GM12878 (cell line): ENCODE data around the gene RARRES1. TPM values are rescaled to one million over a fixed set of nuclear protein-coding genes. Genes with fewer than 3 reads are reported as not detected.
A peak's percentile ranks its signal among the peaks of the same experiment; 100 is the strongest.

ENCODE experiments used
- ATAC-seq: fragments of 200-7000 bp; cut with Tn5 transposase; 3 replicates; pipeline ENCODE4 v1.9.1; 2020; ENCODE audit warnings: mild to moderate bottlenecking, moderate library complexity
- BruUV-seq: library from RNA; stranded (reverse); fragments of 400-500 nt; replicated peaks from 2 replicates; lab custom pipeline; 2021; lab: Mats Ljungman, UMichigan
- CTCF ChIA-PET: fragments of 300-600 bp; sonication (Branson Sonifier 250); formaldehyde crosslinking; extraction: SDS; loops from one replicate; lab custom pipeline; 2021; ENCODE audit warnings: inconsistent platforms; lab: Yijun Ruan, JAX
- POLR2A ChIA-PET: fragments of 350-600 bp; formaldehyde crosslinking; extraction: SDS; loops from one replicate; lab custom pipeline; 2021; ENCODE audit warnings: inconsistent platforms; lab: Charles Lee
- RAD21 ChIA-PET: fragments of 300-600 bp; sonication (Branson Sonifier 250); formaldehyde crosslinking; loops from one replicate; lab custom pipeline; 2023; ENCODE audit warnings: antibody characterized with exemption; ENCODE audit not compliant: unreplicated experiment; lab: Charles Lee
- SMC1A ChIA-PET: fragments of 300-600 bp; sonication (Branson Sonifier 250); formaldehyde crosslinking; loops from one replicate; lab custom pipeline; 2023; ENCODE audit not compliant: unreplicated experiment, uncharacterized antibody; lab: Charles Lee
- DNase-seq: peaks from one replicate; pipeline ENCODE4 v3.0.0-alpha.2; 2011; ENCODE audit warnings: low read depth, low spot score
- FAIRE-seq: peaks from 3 replicates; lab custom pipeline; 2011; peaks lifted over from hg19 to GRCh38; lab: Jason Lieb, UNC
- H2AFZ ChIP-seq: 2 replicates; pipeline ENCODE4 v1.6.0; 2011; ENCODE audit warnings: low read depth, low read length, control low read depth; ENCODE audit not compliant: control insufficient read depth
- H3K27ac ChIP-seq: 2 replicates; pipeline ENCODE4 v1.5.1; 2011; ENCODE audit warnings: control low read depth; ENCODE audit not compliant: control insufficient read depth, insufficient read depth
- H3K27me3 ChIP-seq, 2 experiments: replicated peaks in 1 of 2; 2 replicates each; pipeline versions ENCODE4 v1.6.0 to v1.6.1; 2011; ENCODE audit warnings: low read length in 1 of 2; ENCODE audit not compliant: control insufficient read depth in 2 of 2, insufficient read depth in 2 of 2
- H3K36me3 ChIP-seq, 2 experiments: 2 replicates each; pipeline ENCODE4 v1.5.1; 2011; ENCODE audit warnings: low read length in 1 of 2; ENCODE audit not compliant: control insufficient read depth in 2 of 2, insufficient read depth in 2 of 2
- H3K4me1 ChIP-seq: 2 replicates; pipeline ENCODE4 v1.6.1; 2011; ENCODE audit warnings: mild to moderate bottlenecking, low read length, moderate library complexity, mixed read lengths; ENCODE audit not compliant: control insufficient read depth, insufficient read depth
- H3K4me2 ChIP-seq: 2 replicates; pipeline ENCODE4 v1.6.0; 2011; ENCODE audit warnings: control low read depth; ENCODE audit not compliant: control insufficient read depth, insufficient read depth
- H3K4me3 ChIP-seq: fragments of 200-600 bp; sonication (generic); 2 replicates; pipeline ENCODE4 v1.5.1; 2016
- H3K79me2 ChIP-seq: 2 replicates; pipeline ENCODE4 v1.6.0; 2011; ENCODE audit warnings: low read length; ENCODE audit not compliant: control insufficient read depth, insufficient read depth
- H3K9ac ChIP-seq: 2 replicates; pipeline ENCODE4 v1.8.0; 2011; ENCODE audit warnings: low read length, control low read depth, mixed read lengths; ENCODE audit not compliant: control insufficient read depth, insufficient read depth
- H3K9me3 ChIP-seq: replicated peaks from 3 replicates; pipeline ENCODE4 v1.5.1; 2011; ENCODE audit warnings: mild to moderate bottlenecking, low read length; ENCODE audit not compliant: control insufficient read depth, insufficient read depth
- H4K20me1 ChIP-seq: 2 replicates; pipeline ENCODE4 v1.6.0; 2011; ENCODE audit not compliant: control insufficient read depth, insufficient read depth
- ESRRA ChIP-seq: IDR thresholded peaks from 2 replicates; pipeline ENCODE4 v1.6.1; 2012; ENCODE audit warnings: mild to moderate bottlenecking, low read length, improper control_type of control experiment
- ETV6 ChIP-seq, 2 experiments: fragments of 450-650 bp in 1 of 2; IDR thresholded peaks in 1 of 2; conservative IDR thresholded peaks in 1 of 2; 2 replicates each; pipeline ENCODE4 v1.6.1; 2014; ENCODE audit warnings: antibody characterized with exemption in 1 of 2, borderline replicate concordance in 1 of 2, low read depth in 1 of 2, mild to moderate bottlenecking in 1 of 2, moderate library complexity in 1 of 2
- HCFC1 ChIP-seq: fragments of 150-350 bp; IDR thresholded peaks from 2 replicates; pipeline ENCODE4 v1.6.1; 2014; ENCODE audit warnings: low read length
- PAX5 ChIP-seq: IDR thresholded peaks from 2 replicates; pipeline ENCODE4 v1.6.1; 2011; ENCODE audit warnings: low read depth, low read length, borderline replicate concordance
- PML ChIP-seq: IDR thresholded peaks from 2 replicates; pipeline ENCODE4 v1.6.1; 2012; ENCODE audit warnings: low read length, inconsistent platforms
- POLR2AphosphoS5 ChIP-seq: IDR thresholded peaks from 2 replicates; pipeline ENCODE4 v1.6.1; 2011; ENCODE audit warnings: mild to moderate bottlenecking, low read length, inconsistent platforms
- REST ChIP-seq: IDR thresholded peaks from 2 replicates; pipeline ENCODE4 v1.6.1; 2012; ENCODE audit warnings: mild to moderate bottlenecking, low read depth, low read length
- TCF3 ChIP-seq: IDR thresholded peaks from 2 replicates; pipeline ENCODE4 v1.6.1; 2012; ENCODE audit warnings: low read depth, mild to moderate bottlenecking, low read length, borderline replicate concordance; ENCODE audit not compliant: insufficient read depth
- YY1 ChIP-seq: IDR thresholded peaks from 2 replicates; pipeline ENCODE4 v1.6.1; 2011; ENCODE audit warnings: low read depth, mild to moderate bottlenecking, low read length
- ZNF217 ChIP-seq: fragments of 450-650 bp; IDR thresholded peaks from 2 replicates; pipeline ENCODE4 v1.6.1; 2017; ENCODE audit warnings: antibody characterized with exemption, mild to moderate bottlenecking
- WGBS: methylation state at CpG from one replicate; pipeline ENCODE4 v1.1.6; 2016; ENCODE audit warnings: low lambda C conversion rate; ENCODE audit not compliant: insufficient replicate concordance, insufficient coverage; ENCODE audit errors: missing lambda C conversion rate; 5-methylcytosine and 5-hydroxymethylcytosine counted together
- in situ Hi-C: fragments of 300-500 bp; cut with MboI; formaldehyde crosslinking; loops from 9 replicates; pipeline ENCODE4 v1.14.3; 2018; ENCODE audit warnings: mixed read lengths
- intact Hi-C: fragments of 100-400 bp; cut with micrococcal nuclease; formaldehyde crosslinking; loops from one replicate; pipeline ENCODE4 v1.14.2; 2022; ENCODE audit not compliant: unreplicated experiment
- polyA plus RNA-seq, 11 experiments: library from polyadenylated mRNA; depleted of rRNA in 4 of 11; unstranded in 6 of 11; stranded (reverse) in 5 of 11; fragments of >200 nt; fragmentation: Nextera tagmentation in 4 of 11; fragmentation: Illumina TruSeq in 1 of 11; extraction: Ambion mirVana in 4 of 11; extraction: Trizol in 1 of 11; gene quantifications; 1 replicate in 1 of 11; 2 replicates in 10 of 11; pipeline versions ENCODE4 v1.2.1 to v1.2.3, GENCODE V29; 2011 to 2016; ENCODE audit warnings: inconsistent platforms in 2 of 11, missing spikeins in 2 of 11, low read depth in 1 of 11
- total RNA-seq, 4 experiments: library from RNA; depleted of rRNA in 3 of 4; stranded (reverse); fragments of >200 nt in 3 of 4; fragmentation: Illumina TruSeq in 1 of 4; extraction: Trizol in 1 of 4; gene quantifications; 2 replicates each; pipeline versions ENCODE4 v1.2.1 to v1.2.3, GENCODE V29; 2013 to 2021
- TF ChIP-seq, protein P1 (sequence below): fragments of 450-650 bp; IDR thresholded peaks from 2 replicates; pipeline ENCODE4 v1.6.1; 2017; ENCODE audit warnings: mild to moderate bottlenecking, moderate library complexity
- TF ChIP-seq, protein P2 (sequence below): IDR thresholded peaks from 2 replicates; pipeline ENCODE4 v1.6.1; 2012; ENCODE audit warnings: low read depth, low read length, improper control_type of control experiment

RARRES1 gene
- total and polyA plus RNA-seq, 10 of the 15 experiments (the other 5 are each of a cell fraction or from before 2014, with no cell fraction given) = 0.02 to 0.83 (median 0.63) TPM; not detected in 7

- TF ChIP-seq, protein P1, sequence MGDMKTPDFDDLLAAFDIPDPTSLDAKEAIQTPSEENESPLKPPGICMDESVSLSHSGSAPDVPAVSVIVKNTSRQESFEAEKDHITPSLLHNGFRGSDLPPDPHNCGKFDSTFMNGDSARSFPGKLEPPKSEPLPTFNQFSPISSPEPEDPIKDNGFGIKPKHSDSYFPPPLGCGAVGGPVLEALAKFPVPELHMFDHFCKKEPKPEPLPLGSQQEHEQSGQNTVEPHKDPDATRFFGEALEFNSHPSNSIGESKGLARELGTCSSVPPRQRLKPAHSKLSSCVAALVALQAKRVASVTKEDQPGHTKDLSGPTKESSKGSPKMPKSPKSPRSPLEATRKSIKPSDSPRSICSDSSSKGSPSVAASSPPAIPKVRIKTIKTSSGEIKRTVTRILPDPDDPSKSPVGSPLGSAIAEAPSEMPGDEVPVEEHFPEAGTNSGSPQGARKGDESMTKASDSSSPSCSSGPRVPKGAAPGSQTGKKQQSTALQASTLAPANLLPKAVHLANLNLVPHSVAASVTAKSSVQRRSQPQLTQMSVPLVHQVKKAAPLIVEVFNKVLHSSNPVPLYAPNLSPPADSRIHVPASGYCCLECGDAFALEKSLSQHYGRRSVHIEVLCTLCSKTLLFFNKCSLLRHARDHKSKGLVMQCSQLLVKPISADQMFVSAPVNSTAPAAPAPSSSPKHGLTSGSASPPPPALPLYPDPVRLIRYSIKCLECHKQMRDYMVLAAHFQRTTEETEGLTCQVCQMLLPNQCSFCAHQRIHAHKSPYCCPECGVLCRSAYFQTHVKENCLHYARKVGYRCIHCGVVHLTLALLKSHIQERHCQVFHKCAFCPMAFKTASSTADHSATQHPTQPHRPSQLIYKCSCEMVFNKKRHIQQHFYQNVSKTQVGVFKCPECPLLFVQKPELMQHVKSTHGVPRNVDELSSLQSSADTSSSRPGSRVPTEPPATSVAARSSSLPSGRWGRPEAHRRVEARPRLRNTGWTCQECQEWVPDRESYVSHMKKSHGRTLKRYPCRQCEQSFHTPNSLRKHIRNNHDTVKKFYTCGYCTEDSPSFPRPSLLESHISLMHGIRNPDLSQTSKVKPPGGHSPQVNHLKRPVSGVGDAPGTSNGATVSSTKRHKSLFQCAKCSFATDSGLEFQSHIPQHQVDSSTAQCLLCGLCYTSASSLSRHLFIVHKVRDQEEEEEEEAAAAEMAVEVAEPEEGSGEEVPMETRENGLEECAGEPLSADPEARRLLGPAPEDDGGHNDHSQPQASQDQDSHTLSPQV = no peak
- TF ChIP-seq, all 136 proteins: peak for 0
These were observed 71.5 kb downstream of the RARRES1 start (continued) for GRCh38 chr3:158660711-158661110.

- no peak overlapping the region for H2AFZ ChIP-seq
- H3K79me2 ChIP-seq = no peaks in the 10 kb centered on the region
- H3K27ac ChIP-seq = no peak overlapping the region
- CTCF ChIA-PET = interaction anchor here (0.7 to 4.1 kb wide), 26 partner anchors 8 to 601 kb away, joined by 3 to 78 read pairs (median 5); partner anchors contain the start of genes GFM1, LXN and MFSD1
- intact Hi-C loops = loop anchor here (1.0 kb wide), 1 partner anchor 132 kb away; no protein-coding TSS in a partner anchor
- SMC1A ChIA-PET = interaction anchor here (0.7 to 2.3 kb wide), 15 partner anchors 9 to 188 kb away, joined by 3 to 16 read pairs (median 4); partner anchors contain the start of gene GFM1
- DNase-seq (no peak), FAIRE-seq (peak; percentile 18), ATAC-seq (peak; percentile 88)
- H3K4me3 ChIP-seq = no peak overlapping the region
- H3K36me3 ChIP-seq = peaks cover 1 to 24% of the 10 kb centered on the region in 2 experiments
- H3K9ac ChIP-seq = no peak overlapping the region
- BruUV-seq = no TSS peak
- WGBS = 57% methylated on average over 7 of the region's 7 CpGs
- H3K27me3 ChIP-seq = no peaks in the 10 kb centered on the region
- H3K4me2 ChIP-seq = no peak overlapping the region
- no peaks in the 10 kb centered on the region for H3K9me3 ChIP-seq
- no peaks in the 10 kb centered on the region for H4K20me1 ChIP-seq
- no peaks in the 10 kb centered on the region for H3K4me1 ChIP-seq
- RAD21 ChIA-PET = interaction anchor here (0.8 to 2.3 kb wide), 5 partner anchors 15 to 132 kb away, joined by 3 to 19 read pairs (median 4); partner anchors contain the start of gene GFM1
- in situ Hi-C loops = no loop called here
- POLR2A ChIA-PET = interaction anchor here (1.1 kb wide), 2 partner anchors 10 to 13 kb away, joined by 3 read pairs; partner anchors contain the start of gene LXN
- TF ChIP-seq PAX5 (no peak), ESRRA (no peak), TCF3 (no peak), ZNF217 (no peak), POLR2AphosphoS5 (no peak), YY1 (peak; percentile 22; the same call in 1 of the 2 replicates), HCFC1 (no peak), ETV6 (conservative IDR thresholded peaks at IDR 0.05 in 1 of 2, IDR thresholded peaks at IDR 0.05 in 1 of 2; ENCODE audit: borderline replicate concordance in 1 of 2, low read depth in 1 of 2) (no peak), PML (no peak), REST (no peak)
- TF ChIP-seq, protein P2, sequence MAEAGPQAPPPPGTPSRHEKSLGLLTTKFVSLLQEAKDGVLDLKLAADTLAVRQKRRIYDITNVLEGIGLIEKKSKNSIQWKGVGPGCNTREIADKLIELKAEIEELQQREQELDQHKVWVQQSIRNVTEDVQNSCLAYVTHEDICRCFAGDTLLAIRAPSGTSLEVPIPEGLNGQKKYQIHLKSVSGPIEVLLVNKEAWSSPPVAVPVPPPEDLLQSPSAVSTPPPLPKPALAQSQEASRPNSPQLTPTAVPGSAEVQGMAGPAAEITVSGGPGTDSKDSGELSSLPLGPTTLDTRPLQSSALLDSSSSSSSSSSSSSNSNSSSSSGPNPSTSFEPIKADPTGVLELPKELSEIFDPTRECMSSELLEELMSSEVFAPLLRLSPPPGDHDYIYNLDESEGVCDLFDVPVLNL = no peak
These were observed 72.6 kb downstream of the RARRES1 start for GRCh38 chr3:158659454-158660237.
